Measurements from ENCODE around the gene ENPP4.

Gene ENPP4

DNA sequence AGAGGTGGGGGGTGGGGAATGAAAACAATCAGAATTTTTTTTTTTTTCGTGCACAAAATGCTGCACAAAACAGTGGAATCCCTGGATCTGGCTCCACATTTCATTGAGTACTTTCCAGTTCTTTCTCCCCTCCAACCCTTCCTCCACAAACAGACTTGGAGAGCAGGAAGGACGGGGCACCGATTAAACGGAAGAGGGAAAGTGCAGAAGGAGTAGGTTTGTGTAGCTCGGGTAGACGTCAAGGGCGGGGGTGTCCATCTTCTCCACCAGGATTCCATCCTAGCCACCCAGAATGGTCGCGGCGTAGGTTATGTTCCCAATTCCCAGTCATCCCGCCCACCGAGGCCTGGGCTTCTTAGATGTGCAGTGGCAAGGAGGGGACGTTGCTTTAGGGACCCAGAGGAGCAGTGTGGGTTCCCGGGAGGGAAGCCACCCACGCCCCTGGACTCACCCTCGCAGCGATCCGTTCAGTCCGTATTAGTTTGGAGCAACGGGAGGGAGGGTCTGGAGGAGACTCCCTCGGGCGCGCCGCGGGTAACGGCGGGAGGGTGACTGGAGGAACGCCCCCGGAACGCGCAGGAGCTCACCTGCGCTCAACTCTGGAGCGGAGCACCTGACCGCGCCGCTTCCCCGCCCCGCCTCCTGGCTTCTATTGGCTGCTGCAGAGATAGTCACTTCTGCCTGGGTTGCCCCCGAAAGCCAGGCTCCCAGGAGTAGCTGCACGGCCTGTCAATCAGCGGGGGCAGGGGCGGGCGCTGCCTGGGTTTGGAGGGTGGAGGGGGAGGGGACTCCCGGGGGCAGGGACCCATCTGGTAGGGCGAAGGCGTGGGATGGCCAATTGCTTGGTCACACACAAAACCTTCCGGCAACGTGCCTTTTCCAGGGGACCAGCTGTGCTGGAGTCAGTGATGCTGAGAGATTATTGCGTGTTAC lies 40.8 kb downstream of the ENPP4 start, which contains the start of gene ENPP5 (continued):
- TF ChIP-seq ZNF677 (tag by site-specific recombination; IDR thresholded peaks at IDR 0.05): no peak
- no peak for TF ChIP-seq ZNF175 (tag by site-specific recombination; IDR thresholded peaks at IDR 0.05)
- TF ChIP-seq ZNF184 (tag by site-specific recombination; IDR thresholded peaks at IDR 0.05): no peak
- no peak for TF ChIP-seq ZNF510 (tag by site-specific recombination; IDR thresholded peaks at IDR 0.05; ENCODE audit: insufficient replicate concordance)
- no peak for TF ChIP-seq ZNF521 (tag by site-specific recombination; IDR thresholded peaks at IDR 0.05)
- no peak for TF ChIP-seq ZNF24 (tag by site-specific recombination; IDR thresholded peaks at IDR 0.05)
- TF ChIP-seq, protein P1, sequence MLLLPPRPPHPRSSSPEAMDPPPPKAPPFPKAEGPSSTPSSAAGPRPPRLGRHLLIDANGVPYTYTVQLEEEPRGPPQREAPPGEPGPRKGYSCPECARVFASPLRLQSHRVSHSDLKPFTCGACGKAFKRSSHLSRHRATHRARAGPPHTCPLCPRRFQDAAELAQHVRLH (tag by site-specific recombination; IDR thresholded peaks at IDR 0.05): 0 out of 2 replicates have a peak, but pooled peaks have one; percentile 25
- TF ChIP-seq ZNF707 (tag by site-specific recombination; IDR thresholded peaks at IDR 0.05): no peak
- TF ChIP-seq, protein P2, sequence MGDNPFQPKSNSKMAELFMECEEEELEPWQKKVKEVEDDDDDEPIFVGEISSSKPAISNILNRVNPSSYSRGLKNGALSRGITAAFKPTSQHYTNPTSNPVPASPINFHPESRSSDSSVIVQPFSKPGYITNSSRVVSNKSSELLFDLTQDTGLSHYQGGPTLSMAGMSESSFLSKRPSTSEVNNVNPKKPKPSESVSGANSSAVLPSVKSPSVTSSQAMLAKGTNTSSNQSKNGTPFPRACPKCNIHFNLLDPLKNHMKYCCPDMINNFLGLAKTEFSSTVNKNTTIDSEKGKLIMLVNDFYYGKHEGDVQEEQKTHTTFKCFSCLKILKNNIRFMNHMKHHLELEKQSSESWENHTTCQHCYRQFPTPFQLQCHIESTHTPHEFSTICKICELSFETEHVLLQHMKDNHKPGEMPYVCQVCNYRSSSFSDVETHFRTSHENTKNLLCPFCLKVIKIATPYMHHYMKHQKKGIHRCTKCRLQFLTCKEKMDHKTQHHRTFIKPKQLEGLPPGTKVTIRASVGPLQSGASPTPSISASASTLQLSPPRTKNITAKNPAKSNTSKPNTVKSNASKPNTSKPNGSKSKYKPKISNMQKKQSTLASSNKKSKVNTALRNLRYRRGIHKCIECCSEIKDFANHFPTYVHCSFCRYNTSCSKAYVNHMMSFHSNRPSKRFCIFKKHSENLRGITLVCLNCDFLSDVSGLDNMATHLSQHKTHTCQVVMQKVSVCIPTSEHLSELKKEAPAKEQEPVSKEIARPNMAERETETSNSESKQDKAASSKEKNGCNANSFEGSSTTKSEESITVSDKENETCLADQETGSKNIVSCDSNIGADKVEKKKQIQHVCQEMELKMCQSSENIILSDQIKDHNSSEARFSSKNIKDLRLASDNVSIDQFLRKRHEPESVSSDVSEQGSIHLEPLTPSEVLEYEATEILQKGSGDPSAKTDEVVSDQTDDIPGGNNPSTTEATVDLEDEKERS (tag by site-specific recombination; IDR thresholded peaks at IDR 0.05): no peak
- TF ChIP-seq TCF7L2 (IDR thresholded peaks at IDR 0.05; ENCODE audit: borderline replicate concordance, low read depth, low read length): no peak
- TF ChIP-seq BCL11A (tag by site-specific recombination; IDR thresholded peaks at IDR 0.05; ENCODE audit: low read depth): no peak
- no peak for TF ChIP-seq ZFP3 (tag by site-specific recombination; IDR thresholded peaks at IDR 0.05; ENCODE audit: low read depth)
- TF ChIP-seq, protein P3, sequence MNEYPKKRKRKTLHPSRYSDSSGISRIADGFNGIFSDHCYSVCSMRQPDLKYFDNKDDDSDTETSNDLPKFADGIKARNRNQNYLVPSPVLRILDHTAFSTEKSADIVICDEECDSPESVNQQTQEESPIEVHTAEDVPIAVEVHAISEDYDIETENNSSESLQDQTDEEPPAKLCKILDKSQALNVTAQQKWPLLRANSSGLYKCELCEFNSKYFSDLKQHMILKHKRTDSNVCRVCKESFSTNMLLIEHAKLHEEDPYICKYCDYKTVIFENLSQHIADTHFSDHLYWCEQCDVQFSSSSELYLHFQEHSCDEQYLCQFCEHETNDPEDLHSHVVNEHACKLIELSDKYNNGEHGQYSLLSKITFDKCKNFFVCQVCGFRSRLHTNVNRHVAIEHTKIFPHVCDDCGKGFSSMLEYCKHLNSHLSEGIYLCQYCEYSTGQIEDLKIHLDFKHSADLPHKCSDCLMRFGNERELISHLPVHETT (tag by site-specific recombination; IDR thresholded peaks at IDR 0.05): no peak; the same call in 1 of the 2 replicates
- TF ChIP-seq, protein P4, sequence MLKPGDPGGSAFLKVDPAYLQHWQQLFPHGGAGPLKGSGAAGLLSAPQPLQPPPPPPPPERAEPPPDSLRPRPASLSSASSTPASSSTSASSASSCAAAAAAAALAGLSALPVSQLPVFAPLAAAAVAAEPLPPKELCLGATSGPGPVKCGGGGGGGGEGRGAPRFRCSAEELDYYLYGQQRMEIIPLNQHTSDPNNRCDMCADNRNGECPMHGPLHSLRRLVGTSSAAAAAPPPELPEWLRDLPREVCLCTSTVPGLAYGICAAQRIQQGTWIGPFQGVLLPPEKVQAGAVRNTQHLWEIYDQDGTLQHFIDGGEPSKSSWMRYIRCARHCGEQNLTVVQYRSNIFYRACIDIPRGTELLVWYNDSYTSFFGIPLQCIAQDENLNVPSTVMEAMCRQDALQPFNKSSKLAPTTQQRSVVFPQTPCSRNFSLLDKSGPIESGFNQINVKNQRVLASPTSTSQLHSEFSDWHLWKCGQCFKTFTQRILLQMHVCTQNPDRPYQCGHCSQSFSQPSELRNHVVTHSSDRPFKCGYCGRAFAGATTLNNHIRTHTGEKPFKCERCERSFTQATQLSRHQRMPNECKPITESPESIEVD (tag by site-specific recombination; IDR thresholded peaks at IDR 0.05): no peak
- TF ChIP-seq, protein P5, sequence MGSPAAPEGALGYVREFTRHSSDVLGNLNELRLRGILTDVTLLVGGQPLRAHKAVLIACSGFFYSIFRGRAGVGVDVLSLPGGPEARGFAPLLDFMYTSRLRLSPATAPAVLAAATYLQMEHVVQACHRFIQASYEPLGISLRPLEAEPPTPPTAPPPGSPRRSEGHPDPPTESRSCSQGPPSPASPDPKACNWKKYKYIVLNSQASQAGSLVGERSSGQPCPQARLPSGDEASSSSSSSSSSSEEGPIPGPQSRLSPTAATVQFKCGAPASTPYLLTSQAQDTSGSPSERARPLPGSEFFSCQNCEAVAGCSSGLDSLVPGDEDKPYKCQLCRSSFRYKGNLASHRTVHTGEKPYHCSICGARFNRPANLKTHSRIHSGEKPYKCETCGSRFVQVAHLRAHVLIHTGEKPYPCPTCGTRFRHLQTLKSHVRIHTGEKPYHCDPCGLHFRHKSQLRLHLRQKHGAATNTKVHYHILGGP (tag by site-specific recombination; IDR thresholded peaks at IDR 0.05): no peak
- TF ChIP-seq SCRT2 (tag by site-specific recombination; IDR thresholded peaks at IDR 0.05): no peak
- peak; percentile 70 for TF ChIP-seq ZBTB17 (tag by site-specific recombination; IDR thresholded peaks at IDR 0.05)
- peak; percentile 62; the same call in 1 of the 2 replicates for TF ChIP-seq ZXDB (tag by site-specific recombination; IDR thresholded peaks at IDR 0.05)
- TF ChIP-seq KLF1 (tag by site-specific recombination; IDR thresholded peaks at IDR 0.05): peak; percentile 76
- TF ChIP-seq, protein P6, sequence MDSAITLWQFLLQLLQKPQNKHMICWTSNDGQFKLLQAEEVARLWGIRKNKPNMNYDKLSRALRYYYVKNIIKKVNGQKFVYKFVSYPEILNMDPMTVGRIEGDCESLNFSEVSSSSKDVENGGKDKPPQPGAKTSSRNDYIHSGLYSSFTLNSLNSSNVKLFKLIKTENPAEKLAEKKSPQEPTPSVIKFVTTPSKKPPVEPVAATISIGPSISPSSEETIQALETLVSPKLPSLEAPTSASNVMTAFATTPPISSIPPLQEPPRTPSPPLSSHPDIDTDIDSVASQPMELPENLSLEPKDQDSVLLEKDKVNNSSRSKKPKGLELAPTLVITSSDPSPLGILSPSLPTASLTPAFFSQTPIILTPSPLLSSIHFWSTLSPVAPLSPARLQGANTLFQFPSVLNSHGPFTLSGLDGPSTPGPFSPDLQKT (IDR thresholded peaks at IDR 0.05; ENCODE audit: borderline replicate concordance, low read depth, low read length): no peak
- TF ChIP-seq, protein P7, sequence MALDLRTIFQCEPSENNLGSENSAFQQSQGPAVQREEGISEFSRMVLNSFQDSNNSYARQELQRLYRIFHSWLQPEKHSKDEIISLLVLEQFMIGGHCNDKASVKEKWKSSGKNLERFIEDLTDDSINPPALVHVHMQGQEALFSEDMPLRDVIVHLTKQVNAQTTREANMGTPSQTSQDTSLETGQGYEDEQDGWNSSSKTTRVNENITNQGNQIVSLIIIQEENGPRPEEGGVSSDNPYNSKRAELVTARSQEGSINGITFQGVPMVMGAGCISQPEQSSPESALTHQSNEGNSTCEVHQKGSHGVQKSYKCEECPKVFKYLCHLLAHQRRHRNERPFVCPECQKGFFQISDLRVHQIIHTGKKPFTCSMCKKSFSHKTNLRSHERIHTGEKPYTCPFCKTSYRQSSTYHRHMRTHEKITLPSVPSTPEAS (tag by site-specific recombination; IDR thresholded peaks at IDR 0.05): no peak
- peak; percentile 49; the same call in 1 of the 2 replicates for TF ChIP-seq WT1 (tag by site-specific recombination; IDR thresholded peaks at IDR 0.05)
- TF ChIP-seq ZNF221 (tag by site-specific recombination; IDR thresholded peaks at IDR 0.05; ENCODE audit: borderline replicate concordance): no peak
- TF ChIP-seq ZNF768 (tag by site-specific recombination; IDR thresholded peaks at IDR 0.05): no peak
- no peak for TF ChIP-seq ZNF155 (tag by site-specific recombination; IDR thresholded peaks at IDR 0.05)
- TF ChIP-seq, protein P8, sequence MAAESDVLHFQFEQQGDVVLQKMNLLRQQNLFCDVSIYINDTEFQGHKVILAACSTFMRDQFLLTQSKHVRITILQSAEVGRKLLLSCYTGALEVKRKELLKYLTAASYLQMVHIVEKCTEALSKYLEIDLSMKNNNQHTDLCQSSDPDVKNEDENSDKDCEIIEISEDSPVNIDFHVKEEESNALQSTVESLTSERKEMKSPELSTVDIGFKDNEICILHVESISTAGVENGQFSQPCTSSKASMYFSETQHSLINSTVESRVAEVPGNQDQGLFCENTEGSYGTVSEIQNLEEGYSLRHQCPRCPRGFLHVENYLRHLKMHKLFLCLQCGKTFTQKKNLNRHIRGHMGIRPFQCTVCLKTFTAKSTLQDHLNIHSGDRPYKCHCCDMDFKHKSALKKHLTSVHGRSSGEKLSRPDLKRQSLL (tag by site-specific recombination; IDR thresholded peaks at IDR 0.05): no peak
- no peak for TF ChIP-seq ZNF211 (tag by site-specific recombination; IDR thresholded peaks at IDR 0.05; ENCODE audit: low read depth)
- no peak for TF ChIP-seq ZNF529 (tag by site-specific recombination; IDR thresholded peaks at IDR 0.05; ENCODE audit: insufficient replicate concordance)
